GM12878 (cell line): ENCODE data around the gene PRDM16. TPM values are rescaled to one million over a fixed set of nuclear protein-coding genes. Genes with fewer than 3 reads are reported as not detected.

Experiments
- CBX5 ChIP-seq: sonication (generic); IDR thresholded peaks from 2 replicates; pipeline ENCODE4 v1.6.1; 2016; ENCODE audit warnings: low read depth, moderate library complexity, mild to moderate bottlenecking, inconsistent platforms
- HDGF ChIP-seq: fragments of 450-650 bp; IDR thresholded peaks from 2 replicates; pipeline ENCODE4 v1.6.1; 2016; ENCODE audit warnings: antibody characterized with exemption
- RAD21 ChIP-seq: IDR thresholded peaks from 2 replicates; pipeline ENCODE4 v1.6.1; 2011; ENCODE audit warnings: mild to moderate bottlenecking, low read depth, low read length, moderate library complexity; ENCODE audit not compliant: insufficient read depth
- STAT3 ChIP-seq: IDR thresholded peaks from 2 replicates; pipeline ENCODE4 v1.6.1; 2011; ENCODE audit warnings: low read depth, low read length, improper control_type of control experiment
- polyA plus RNA-seq, 11 experiments: library from polyadenylated mRNA; depleted of rRNA in 4 of 11; unstranded in 6 of 11; stranded (reverse) in 5 of 11; fragments of >200 nt; fragmentation: Nextera tagmentation in 4 of 11; fragmentation: Illumina TruSeq in 1 of 11; extraction: Ambion mirVana in 4 of 11; extraction: Trizol in 1 of 11; gene quantifications; 1 replicate in 1 of 11; 2 replicates in 10 of 11; pipeline versions ENCODE4 v1.2.1 to v1.2.3, GENCODE V29; 2011 to 2016; ENCODE audit warnings: inconsistent platforms in 2 of 11, missing spikeins in 2 of 11, low read depth in 1 of 11
- total RNA-seq, 4 experiments: library from RNA; depleted of rRNA in 3 of 4; stranded (reverse); fragments of >200 nt in 3 of 4; fragmentation: Illumina TruSeq in 1 of 4; extraction: Trizol in 1 of 4; gene quantifications; 2 replicates each; pipeline versions ENCODE4 v1.2.1 to v1.2.3, GENCODE V29; 2013 to 2021
- TF ChIP-seq, protein P1 (sequence below): fragments of 150-350 bp; IDR thresholded peaks from 2 replicates; pipeline ENCODE4 v1.6.1; 2016; ENCODE audit warnings: low read depth, low read length
- TF ChIP-seq, protein P2 (sequence below), 3 experiments: IDR thresholded peaks in 2 of 3; conservative IDR thresholded peaks in 1 of 3; 2 replicates each; pipeline ENCODE4 v1.5.1; 2011; ENCODE audit warnings: low read depth in 3 of 3, low read length in 3 of 3, mild to moderate bottlenecking in 3 of 3, control low read depth in 2 of 3, moderate library complexity in 2 of 3, inconsistent platforms in 1 of 3, mixed read lengths in 1 of 3; ENCODE audit not compliant: control insufficient read depth in 2 of 3, insufficient read depth in 1 of 3; ENCODE audit errors: extremely low read depth in 1 of 3
- TF ChIP-seq, protein P3 (sequence below): fragments of 450-650 bp; IDR thresholded peaks from 2 replicates; pipeline ENCODE4 v1.6.1; 2016; ENCODE audit warnings: mild to moderate bottlenecking

The PRDM16 gene
- total and polyA plus RNA-seq, 10 of the 15 experiments (the other 5 are each of a cell fraction or from before 2014, with no cell fraction given), result 0.03 TPM; not detected in 9

DNA sequence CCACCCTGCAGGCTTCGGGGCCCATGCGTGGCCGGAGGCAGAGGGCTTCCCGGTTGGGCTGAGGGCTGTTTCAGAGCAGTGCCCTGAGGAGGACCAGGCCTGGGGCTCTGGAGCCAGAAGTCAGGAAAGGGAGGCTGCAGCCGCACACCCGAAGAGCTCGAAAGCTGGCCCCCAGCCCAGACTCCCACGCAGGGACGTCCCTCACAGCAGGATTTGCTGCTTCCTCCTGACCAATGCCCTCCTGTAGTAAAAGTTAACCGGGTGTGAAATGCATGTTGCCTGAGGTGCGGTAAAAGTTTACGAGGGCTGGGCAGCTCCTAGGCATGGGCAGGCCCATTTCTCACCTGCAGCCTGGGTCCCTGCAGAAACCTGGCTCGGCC is 283.9 kb downstream of the PRDM16 start (continued):
- TF ChIP-seq, protein P1, sequence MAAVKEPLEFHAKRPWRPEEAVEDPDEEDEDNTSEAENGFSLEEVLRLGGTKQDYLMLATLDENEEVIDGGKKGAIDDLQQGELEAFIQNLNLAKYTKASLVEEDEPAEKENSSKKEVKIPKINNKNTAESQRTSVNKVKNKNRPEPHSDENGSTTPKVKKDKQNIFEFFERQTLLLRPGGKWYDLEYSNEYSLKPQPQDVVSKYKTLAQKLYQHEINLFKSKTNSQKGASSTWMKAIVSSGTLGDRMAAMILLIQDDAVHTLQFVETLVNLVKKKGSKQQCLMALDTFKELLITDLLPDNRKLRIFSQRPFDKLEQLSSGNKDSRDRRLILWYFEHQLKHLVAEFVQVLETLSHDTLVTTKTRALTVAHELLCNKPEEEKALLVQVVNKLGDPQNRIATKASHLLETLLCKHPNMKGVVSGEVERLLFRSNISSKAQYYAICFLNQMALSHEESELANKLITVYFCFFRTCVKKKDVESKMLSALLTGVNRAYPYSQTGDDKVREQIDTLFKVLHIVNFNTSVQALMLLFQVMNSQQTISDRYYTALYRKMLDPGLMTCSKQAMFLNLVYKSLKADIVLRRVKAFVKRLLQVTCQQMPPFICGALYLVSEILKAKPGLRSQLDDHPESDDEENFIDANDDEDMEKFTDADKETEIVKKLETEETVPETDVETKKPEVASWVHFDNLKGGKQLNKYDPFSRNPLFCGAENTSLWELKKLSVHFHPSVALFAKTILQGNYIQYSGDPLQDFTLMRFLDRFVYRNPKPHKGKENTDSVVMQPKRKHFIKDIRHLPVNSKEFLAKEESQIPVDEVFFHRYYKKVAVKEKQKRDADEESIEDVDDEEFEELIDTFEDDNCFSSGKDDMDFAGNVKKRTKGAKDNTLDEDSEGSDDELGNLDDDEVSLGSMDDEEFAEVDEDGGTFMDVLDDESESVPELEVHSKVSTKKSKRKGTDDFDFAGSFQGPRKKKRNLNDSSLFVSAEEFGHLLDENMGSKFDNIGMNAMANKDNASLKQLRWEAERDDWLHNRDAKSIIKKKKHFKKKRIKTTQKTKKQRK, result no peak
- TF ChIP-seq, protein P2, sequence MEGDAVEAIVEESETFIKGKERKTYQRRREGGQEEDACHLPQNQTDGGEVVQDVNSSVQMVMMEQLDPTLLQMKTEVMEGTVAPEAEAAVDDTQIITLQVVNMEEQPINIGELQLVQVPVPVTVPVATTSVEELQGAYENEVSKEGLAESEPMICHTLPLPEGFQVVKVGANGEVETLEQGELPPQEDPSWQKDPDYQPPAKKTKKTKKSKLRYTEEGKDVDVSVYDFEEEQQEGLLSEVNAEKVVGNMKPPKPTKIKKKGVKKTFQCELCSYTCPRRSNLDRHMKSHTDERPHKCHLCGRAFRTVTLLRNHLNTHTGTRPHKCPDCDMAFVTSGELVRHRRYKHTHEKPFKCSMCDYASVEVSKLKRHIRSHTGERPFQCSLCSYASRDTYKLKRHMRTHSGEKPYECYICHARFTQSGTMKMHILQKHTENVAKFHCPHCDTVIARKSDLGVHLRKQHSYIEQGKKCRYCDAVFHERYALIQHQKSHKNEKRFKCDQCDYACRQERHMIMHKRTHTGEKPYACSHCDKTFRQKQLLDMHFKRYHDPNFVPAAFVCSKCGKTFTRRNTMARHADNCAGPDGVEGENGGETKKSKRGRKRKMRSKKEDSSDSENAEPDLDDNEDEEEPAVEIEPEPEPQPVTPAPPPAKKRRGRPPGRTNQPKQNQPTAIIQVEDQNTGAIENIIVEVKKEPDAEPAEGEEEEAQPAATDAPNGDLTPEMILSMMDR (IDR thresholded peaks at IDR 0.05 in 2 of 3, conservative IDR thresholded peaks at IDR 0.05 in 1 of 3; ENCODE audit: control insufficient read depth in 2 of 3, extremely low read depth in 1 of 3, insufficient read depth in 1 of 3, low read depth in 3 of 3, low read length in 3 of 3), result no peak
- TF ChIP-seq RAD21 (no peak), CBX5 (no peak), STAT3 (no peak), HDGF (no peak)
- TF ChIP-seq, protein P3, sequence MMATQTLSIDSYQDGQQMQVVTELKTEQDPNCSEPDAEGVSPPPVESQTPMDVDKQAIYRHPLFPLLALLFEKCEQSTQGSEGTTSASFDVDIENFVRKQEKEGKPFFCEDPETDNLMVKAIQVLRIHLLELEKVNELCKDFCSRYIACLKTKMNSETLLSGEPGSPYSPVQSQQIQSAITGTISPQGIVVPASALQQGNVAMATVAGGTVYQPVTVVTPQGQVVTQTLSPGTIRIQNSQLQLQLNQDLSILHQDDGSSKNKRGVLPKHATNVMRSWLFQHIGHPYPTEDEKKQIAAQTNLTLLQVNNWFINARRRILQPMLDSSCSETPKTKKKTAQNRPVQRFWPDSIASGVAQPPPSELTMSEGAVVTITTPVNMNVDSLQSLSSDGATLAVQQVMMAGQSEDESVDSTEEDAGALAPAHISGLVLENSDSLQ, result no peak
